NCI-H748 (cell line): ENCODE measurements around the gene SOCS1.
"Not testable (repeated sequence)": the region's sequence is repeated elsewhere in the genome, so short reads cannot be mapped to it uniquely, and the experiment has no call there.

Experiments used
- DNase-seq: peaks from one replicate; lab custom pipeline; 2025; ENCODE audit not compliant: unreplicated experiment; lab: John Stamatoyannopoulos, UW

SOCS1 gene

GRCh38 chr16:11255737-11256660 is at the start of gene SOCS1:
Gene SOCS1 (minus strand): TSS chr16:11256204. CDS start chr16:11255478, 726 bp downstream.
- DNase-seq: peak; percentile 81

GRCh38 chr16:11303405-11304138 is 47.6 kb upstream of the SOCS1 start:
- DNase-seq: peak; percentile 26

GRCh38 chr16:11302977-11303376 is 47.0 kb upstream of the SOCS1 start:
- peak; percentile 67 for DNase-seq

GRCh38 chr16:11301645-11302501 is 45.9 kb upstream of the SOCS1 start:
- no peak for DNase-seq

- DNase-seq: no peak
These were observed 44.5 kb upstream of the SOCS1 start for GRCh38 chr16:11300560-11300892.

GRCh38 chr16:11299865-11300559 is 44.0 kb upstream of the SOCS1 start:
- no peak for DNase-seq

GRCh38 chr16:11298950-11299547 is 43.0 kb upstream of the SOCS1 start:
- not testable (repeated sequence) for DNase-seq

- no peak for DNase-seq
These were observed 42.3 kb upstream of the SOCS1 start for GRCh38 chr16:11298143-11298900.

GRCh38 chr16:11297492-11298142 is 41.6 kb upstream of the SOCS1 start:
- DNase-seq: peak; percentile 20

GRCh38 chr16:11296706-11297491 is 40.9 kb upstream of the SOCS1 start:
- no peak for DNase-seq

GRCh38 chr16:11296351-11296705 is 40.3 kb upstream of the SOCS1 start:
- DNase-seq: no peak

GRCh38 chr16:11295672-11296071 is 39.7 kb upstream of the SOCS1 start:
- DNase-seq: no peak

- DNase-seq: no peak
These were observed 36.2 kb upstream of the SOCS1 start for GRCh38 chr16:11292076-11292748.

- no peak for DNase-seq
These were observed 35.2 kb upstream of the SOCS1 start for GRCh38 chr16:11291091-11291703.

GRCh38 chr16:11290102-11290893 is 34.3 kb upstream of the SOCS1 start:
- no peak for DNase-seq

- not testable (repeated sequence) for DNase-seq
These were observed 33.7 kb upstream of the SOCS1 start for GRCh38 chr16:11289696-11290095.
